HG02571 (cell line): ENCODE data around the gene DPYSL3.
"Not testable (repeated sequence)": the region's sequence is repeated elsewhere in the genome, so short reads cannot be mapped to it uniquely, and the experiment has no call there.

Experiments
- ATAC-seq: cut with Tn5 transposase; IDR thresholded peaks from one replicate; pipeline ENCODE4 v1.9.1; 2021; ENCODE audit warnings: mild to moderate bottlenecking, moderate library complexity; ENCODE audit not compliant: unreplicated experiment

Gene DPYSL3

GRCh38 chr5:147373328-147373727 lies 136.5 kb downstream of the DPYSL3 start:
- ATAC-seq, result no peak

DNA sequence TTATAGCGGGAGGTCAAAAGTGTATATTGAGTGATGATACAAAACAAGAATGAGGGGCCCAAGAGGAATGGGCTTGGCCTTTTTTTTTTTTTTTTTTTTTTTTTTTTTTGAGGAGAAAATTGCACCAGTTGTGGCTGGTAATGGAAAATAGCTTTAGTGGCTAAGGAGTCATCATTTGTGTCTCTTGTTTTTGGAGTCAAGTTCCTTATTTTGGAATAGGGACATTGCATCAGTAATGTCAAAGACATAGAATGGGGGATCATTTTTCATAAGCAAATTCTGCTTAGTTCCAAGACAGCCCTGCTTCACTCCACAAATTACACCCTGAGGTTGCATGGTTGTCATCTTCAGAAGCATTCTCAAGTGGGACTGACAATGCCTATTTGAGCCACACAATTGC lies 137.7 kb downstream of the DPYSL3 start:
- ATAC-seq, result no peak

- ATAC-seq, result no peak
Observed at GRCh38 chr5:147371290-147371689, 138.6 kb downstream of the DPYSL3 start.

- no peak for ATAC-seq
Observed at GRCh38 chr5:147369742-147370374, 140.0 kb downstream of the DPYSL3 start.

- ATAC-seq, result not testable (repeated sequence)
Observed at GRCh38 chr5:147367381-147367780, 142.5 kb downstream of the DPYSL3 start.

GRCh38 chr5:147361441-147362175 lies 148.3 kb downstream of the DPYSL3 start:
- no peak for ATAC-seq

GRCh38 chr5:147360816-147361215 lies 149.1 kb downstream of the DPYSL3 start:
- ATAC-seq, result no peak

DNA sequence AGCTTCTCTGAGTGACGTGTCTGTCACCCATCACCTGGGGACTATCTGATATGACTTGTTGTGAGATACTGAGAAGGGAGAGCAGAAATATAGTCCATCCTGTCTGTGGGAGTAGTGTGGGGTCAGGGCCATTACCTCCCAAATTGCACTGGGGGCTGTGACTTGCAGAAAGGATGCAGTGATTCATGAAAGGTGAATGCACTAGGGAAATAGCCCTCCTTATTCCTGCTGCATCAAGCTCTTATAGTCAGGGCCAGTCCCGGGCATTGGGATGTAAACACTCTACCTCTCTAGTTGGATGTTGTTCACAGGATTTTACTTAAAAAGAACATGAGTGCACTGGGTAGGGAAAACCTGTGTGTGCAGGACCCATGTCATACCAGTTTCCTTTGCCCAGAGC lies 150.3 kb downstream of the DPYSL3 start:
- ATAC-seq, result no peak

GRCh38 chr5:147359101-147359500 lies 150.8 kb downstream of the DPYSL3 start:
- ATAC-seq, result no peak

GRCh38 chr5:147349241-147349640 lies 160.6 kb downstream of the DPYSL3 start:
- ATAC-seq, result no peak

DNA sequence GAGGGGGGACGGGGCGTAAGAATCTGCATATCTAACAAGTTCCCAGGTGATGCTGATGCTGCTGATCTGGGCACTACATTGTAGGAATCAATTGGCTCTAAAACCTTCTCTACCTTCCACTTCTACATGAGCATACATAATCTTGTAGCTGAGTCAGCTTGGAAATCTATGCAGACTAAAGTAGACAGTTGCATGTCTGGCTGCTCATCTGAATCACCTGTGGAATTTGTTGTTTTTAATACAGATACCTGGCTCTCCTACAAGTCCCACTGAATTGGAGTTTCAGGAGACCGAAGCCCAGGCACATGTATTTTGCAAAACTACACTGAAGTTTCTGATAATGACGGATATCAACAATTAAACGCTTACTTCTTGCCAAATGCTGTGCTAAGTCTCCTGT lies 161.4 kb downstream of the DPYSL3 start:
- ATAC-seq, result no peak

- no peak for ATAC-seq
Observed at GRCh38 chr5:147348046-147348445, 161.8 kb downstream of the DPYSL3 start.

- no peak for ATAC-seq
Observed at GRCh38 chr5:147346006-147346561, 163.8 kb downstream of the DPYSL3 start.

- no peak for ATAC-seq
Observed at GRCh38 chr5:147344861-147345260, 165.0 kb downstream of the DPYSL3 start.

- no peak for ATAC-seq
Observed at GRCh38 chr5:147341345-147341744, 168.5 kb downstream of the DPYSL3 start.

GRCh38 chr5:147340941-147341340 lies 168.9 kb downstream of the DPYSL3 start:
- ATAC-seq, result no peak
